ENCODE data around the gene CTIF.

Gene CTIF

DNA sequence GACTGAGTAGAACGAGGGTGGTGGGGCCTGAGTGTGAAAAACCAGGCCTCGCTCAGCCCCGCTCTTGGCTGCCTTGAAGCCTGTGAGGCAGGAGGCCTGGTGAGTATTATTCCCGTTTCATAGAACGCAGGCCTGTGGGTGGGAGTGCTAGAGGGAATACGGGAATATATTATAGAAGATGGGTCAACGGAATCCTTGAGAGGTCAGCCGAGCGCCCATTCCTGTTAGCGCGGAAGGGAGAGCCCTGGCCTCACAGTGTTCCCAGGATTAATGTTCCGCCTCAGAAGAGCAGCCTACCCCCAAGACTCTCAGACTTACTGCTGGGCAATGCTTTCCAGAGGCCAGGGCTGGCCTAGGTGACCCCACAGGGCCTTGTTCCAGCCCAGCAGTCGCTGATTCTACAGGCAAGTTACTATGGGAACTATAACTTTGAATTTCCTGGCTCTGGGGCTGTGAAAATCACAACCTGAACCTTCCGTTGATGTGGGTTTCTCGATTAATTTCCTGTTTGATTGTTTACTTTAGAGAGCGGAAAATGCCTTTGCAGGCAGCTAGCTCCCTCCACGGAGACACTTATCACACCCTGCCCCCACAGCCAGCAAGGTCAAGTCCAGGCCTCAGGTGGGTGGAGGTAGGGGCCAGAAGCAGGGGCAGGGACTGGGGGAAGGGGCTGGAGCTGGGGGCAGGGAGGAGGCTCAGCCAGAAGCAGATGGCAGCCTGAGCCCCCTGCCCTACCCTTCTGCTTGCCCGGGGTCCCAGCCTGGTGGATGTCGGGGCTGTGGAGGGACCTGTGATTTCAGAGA lies 303.6 kb downstream of the CTIF start:
- no peak for DNase-seq

DNA sequence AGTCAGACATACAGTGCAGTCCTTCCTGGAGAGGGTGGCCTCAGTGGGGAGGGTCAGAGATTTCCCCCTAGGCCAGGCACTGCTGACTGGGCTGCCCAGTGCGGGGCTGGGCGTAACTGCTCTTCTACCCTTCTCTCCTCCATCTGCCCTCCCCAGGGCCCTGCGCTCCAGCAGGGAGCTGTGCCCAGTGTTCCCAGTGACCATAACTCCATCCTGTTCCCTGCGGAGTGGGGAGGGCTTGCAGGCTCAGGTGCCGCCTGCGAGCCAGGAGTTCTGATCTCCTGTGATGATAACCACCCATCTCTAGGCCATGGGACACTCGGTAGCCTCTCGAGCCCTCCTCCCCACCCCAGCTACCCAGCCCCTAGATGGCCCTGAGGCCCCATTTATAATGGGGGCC lies 304.3 kb downstream of the CTIF start:
- DNase-seq: no peak

DNA sequence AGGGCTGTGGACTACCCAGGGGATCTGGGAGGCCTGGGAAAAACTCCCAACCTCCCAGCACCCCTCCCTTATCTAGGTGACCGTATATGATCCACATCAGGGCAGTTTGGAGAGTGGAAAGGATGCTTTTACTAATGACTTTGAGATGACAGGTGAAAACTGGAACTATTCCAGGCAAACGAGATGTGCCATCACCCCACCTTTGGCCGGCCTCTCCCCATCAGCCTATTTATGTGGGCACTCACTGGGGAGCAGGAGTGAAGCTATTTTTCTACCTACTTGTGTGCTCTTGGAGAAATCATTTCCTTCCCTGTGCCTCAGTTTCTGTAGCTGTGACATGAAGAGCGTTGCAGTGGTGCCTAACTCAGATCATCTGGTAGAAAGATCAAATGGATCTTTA lies 304.8 kb downstream of the CTIF start:
- no peak for DNase-seq

DNA sequence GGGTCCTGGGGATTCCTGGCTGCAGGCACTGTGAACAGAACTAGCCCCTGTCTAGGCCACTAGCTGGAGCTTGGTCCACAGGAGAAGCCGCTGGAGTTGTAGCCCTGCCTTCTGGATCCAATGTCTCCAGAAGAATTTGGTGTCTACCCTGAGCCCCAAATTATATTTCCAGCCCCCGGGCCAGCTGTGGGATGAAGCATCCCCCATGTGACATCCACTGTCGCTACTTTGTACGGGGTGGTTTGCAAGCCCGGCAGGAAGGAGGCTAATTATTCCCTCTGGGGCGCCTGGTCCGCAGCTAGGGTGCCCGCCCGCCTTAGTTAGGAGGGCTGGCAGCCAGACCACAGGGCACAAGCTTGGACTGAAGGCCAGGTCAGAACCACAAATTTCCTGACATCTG lies 305.4 kb downstream of the CTIF start:
- no peak for DNase-seq

DNA sequence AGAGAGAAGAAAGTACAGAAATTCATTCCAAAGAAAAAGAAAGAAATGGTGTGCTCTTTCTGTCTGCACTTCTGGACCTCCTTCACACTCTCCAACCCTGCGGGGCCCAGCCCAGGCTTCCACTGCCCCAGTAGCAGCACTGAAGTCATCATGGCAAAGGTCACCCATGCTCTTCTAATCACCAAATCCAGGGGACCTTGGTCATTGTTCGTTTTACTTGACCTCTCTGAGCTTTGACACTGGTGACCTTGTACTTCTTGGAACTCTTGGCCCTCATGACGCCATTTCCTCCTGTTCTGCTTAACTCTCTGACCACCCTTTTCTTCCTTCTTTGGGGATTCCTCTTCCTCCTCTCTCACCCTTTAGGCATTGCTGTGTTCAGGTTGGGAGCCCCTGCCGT lies 306.3 kb downstream of the CTIF start:
- no peak for DNase-seq

DNA sequence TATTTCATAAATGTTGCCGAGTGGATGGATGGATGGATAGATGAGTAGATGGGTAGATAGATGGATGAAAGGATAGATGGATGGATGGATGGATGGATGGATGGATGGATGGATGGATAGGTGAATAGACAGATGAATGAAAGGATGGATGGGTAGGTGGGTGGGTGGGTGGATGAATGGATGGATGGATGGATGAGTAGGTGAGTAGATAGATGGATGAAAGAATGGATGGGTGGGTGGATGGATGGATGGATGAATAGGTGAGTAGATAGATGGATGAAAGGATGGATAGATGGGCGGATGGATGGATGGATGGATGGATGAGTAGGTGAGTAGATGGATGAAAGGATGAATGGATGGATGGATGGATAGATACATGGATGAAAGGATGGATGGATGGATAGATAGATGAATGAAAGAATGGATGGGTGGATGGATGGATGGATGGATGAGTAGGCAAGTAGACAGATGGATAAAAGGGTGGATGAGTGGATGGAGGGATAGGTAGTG lies 307.6 kb downstream of the CTIF start:
- DNase-seq: no peak

DNA sequence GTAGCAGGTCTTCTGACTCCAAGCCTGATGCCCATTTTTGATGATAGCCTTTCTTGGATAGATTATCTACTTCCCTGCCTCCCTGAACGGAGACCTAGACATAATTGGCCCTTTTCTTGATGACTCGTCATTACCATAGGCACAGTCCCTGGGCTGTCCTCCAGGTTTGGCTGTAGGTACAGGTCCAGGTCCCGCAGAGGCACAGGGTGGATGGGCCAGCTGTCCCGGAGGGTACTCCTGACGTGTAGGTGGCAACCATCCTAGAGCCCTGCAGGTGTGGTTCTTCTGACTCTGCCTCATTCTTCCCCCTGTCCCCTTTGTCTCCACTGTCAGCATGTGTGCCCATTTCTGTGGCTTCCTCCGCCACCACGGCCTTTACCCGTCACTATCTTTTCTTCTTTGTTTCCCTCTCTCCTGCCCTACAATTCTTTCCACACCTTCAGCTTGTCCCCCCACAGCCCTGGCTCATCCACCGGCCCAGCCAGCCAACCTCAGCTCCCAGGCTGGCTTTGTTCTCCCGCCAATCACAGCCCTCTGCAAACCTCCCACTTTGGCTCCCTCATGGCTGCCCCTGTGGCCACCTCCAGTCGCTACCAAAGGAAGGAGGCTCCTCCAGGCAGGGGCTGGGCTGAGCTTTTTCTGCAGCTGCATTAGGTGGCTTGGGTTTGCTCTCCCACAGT lies 309.1 kb downstream of the CTIF start:
- no peak for DNase-seq

DNA sequence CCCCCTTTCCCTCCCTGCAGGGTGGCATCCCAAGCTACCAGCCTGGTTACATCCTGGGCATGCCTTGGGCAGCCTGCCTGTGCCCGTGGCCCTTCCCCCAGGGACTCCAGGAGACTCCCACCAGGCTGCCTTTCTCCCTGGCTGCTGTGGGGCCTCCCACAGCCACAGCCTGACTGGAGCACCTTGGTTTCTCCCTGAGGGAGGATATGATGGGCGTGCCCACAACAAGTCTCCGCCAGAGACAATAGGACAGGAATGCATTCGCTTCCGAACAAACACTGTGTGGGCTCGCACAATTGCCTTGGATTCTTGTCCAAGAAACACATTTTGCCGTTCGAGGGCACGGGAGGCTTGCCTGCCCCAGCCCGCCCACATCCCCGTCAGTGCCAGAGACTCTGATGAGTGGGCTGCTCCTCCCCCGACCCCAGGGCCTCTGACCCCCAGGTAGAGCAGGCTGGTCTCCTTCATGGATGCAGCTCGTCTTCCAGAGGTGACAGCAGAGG lies 309.9 kb downstream of the CTIF start:
- no peak for DNase-seq

DNA sequence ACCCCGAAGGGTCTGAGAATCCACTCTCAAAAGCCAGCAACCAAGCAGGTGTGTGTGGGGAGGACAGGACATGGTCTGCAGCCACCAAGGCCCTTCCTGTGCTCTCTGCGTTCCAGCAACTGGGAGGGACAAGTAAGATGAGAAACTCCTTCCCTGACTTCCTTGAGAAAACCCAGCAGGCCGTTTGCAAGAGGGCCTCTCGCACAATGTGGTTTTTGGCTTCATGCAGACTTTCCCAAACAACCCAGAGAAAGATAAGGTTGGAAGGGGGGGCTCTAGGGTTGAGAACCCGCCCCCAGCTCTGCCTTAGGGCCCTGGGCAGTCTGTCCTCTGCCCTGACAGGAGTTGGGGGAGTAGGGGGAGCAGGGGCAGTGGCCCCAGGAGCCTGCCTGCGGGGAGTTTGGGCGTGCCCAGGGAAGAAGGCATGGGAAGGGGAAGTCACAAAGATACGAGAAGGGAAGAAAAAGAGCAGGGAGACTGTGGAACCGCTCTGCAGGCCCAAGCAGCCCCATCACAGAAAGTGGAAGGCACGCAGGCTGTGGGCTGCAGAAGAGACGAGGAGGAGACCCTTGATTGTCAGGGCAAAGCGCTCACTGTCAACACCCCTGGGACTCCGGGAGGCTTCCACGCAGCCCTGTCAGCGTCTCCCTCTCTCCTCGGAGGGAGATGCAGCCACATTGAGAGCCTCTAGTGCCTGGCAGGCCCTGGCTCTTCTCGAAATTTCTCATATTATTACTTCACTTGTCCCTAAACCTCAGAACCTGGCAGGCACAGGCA lies 312.2 kb downstream of the CTIF start:
- no peak for DNase-seq

DNA sequence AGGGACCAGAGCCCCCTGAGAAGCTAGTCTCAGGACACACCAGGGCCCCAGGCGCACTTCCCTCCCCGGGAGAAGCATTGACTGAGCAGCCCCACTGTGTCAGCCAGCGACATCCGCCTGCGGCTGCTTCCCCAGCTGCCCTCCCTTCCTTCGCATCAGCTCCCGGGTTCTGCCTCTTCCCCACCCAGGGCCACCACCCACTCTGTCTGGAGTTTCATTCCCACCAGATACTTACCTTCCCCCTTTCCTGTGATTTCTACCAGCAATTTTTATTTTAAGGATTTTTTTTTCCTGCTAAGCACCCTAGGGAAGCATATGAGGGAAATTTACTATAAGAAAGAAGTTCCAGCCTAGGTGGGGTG lies 312.7 kb downstream of the CTIF start:
- DNase-seq: no peak

DNA sequence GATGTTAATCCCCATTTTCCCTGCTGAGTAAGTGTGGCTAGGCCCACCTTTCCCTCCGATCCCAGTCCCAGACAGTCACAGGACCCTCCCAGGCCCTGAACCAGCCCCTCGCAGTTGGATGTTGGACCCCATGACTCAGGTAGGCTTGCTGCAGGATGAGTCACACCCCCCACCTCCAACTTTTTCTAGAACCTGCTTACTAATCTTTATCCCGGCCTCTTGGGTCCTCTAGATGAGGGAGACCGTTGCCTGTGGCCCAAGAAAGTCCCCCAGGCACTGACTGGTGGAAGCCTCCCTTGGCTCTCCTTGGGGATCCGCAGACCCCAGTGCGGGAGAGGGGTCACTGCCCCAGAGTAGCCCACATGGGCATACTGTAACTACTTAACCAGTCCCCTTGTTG lies 313.5 kb downstream of the CTIF start:
- DNase-seq: no peak

DNA sequence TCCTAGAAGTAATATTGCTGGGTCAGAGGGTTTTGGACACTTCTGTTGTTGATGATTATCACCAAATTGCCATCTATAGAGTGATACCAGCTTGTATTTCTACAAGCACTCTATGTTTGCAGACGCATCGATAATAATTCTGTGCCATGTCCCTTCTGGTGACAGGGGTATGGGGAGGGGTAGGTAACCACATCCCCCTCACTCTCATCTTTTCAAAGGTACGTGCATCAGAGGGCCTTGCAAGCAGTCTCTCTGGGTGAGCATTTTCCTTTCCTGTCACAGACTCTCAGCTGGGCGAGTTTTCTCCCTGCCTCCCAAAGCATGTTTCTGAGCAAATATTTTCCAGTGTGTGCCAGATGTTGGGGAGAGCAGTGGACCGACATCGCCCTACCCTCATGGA lies 314.0 kb downstream of the CTIF start:
- no peak for DNase-seq

DNA sequence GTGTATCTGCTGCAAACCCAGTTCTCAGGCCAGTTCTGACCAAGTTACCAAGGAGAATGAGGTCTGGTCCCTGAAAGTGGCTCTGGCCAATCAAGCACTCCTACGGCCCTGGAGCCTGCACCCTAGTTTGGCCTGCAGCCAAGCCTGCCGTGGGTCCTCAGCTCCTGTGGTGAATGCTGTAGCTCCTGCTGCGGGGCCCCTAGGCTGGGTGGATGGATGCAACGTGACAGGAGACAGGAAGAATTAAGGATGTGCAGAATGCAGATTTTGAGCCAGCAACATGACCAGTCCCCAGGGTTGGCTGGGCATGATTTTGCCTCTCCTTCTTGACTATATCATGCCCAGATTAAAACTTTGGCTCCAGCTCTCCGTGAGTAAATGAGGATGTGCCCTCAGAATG lies 314.8 kb downstream of the CTIF start:
- DNase-seq: no peak

DNA sequence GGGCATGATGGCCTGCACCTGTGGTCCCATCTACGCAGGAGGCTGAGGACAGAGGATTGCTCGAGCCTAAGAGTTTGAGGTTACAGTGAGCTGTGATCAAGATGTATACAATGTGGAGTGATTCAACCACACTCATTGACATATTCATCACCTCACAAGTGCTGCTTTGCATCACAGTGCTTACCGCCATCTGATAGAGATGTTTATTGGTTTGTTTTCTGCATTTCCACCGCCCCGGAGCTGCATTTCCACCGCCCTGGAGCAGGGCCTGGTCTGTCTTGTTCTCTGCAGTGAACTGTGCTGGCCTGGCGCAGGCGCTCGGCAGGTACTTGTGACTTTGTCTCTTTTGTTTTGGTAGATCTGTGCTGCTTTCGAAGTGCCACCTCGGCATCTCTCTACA lies 315.9 kb downstream of the CTIF start:
- no peak for DNase-seq

DNA sequence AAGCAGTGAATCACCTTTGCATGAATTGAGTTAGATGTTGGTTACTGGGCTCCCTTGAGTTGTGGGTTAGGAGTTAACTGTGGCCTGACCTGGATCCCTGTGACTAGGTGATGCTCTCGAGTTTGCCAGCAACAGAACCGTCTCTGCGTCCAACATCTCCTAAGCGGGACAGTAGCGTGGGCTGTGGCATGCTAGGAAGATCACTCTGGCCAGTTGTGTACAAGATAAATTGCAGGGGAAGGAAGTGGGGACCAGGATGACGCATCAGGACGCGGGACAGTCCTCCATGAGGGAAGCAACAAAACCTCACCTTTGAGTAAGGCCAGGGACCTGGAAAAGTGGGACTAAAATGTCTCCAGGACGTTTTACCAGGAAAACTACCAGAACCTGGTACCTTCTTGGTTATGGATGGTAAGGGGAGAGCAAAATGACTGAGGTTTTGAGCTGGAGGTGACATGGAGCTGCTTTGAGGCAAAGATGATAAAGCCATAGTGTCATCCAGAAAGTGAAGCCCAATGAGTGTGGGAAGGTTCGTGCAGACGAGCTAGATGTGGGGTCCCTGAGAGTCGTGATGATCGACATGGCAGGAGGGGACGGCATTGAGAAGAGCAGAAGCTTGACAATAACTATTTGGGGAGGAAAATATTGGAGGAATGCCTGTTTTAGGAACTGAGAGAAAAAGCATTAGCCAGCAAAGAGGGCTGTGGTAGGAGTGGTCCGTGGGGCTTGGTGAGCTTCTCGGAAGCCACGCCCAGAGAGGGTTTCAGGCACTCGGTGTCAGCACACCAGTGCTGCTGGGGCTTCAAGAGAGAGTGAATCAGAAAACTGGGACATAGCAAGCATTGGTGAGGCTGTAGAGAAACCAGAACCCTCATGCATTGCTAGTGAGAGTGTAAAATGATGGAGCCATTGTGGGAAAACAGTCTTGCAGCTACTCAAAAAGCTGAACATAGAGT lies 316.9 kb downstream of the CTIF start:
- no peak for DNase-seq

DNA sequence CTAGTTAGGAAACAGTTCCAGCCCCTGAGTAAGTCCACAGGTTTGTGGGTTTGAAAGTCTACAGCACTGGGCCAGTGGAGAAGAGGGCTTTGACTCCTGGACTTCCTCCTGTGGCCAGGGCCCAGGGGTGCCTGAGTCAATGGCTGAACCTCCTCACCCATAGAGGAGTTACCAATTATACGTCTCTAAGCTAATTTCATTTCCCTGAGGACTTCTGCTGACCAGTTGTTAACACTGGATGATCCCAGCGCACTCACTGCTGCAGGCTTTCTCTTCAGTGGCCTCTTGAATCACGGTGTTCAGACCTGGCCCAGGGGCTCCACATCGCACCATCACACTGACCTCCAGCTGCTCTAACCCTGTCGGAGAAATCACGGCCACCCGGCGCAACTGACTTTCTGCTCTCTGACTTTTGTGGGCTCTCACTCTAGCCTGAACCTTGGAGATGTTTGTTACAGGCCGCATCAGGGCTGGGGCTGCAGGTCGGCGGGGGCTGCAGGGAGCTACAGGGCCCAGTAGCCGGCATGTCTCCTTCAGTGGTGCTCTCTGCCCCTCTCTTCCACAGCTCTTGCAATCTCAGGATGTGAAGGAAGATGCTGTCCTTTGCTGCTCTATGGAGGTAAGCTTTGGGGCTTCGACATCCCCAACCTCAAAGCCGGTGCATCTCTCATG lies 318.3 kb downstream of the CTIF start:
- no peak for DNase-seq

DNA sequence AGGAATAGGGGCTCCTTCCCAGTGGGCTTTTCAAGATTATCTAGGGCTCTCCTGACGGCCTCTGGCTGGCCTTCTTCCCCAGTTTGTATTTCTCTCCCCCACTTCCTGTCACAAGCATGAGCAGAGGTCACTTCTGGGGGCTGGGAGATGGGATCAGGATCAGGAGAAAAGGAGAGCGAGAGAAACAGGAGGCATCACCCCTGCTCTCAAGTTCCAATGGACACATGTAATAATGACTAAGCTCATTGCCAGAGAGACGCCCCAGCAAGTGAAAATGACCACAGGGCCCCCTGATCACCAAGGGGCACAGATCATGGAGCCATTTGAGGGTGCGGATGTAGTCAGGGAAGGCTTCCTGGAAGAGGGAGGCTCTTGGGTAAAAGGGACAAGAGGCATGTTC lies 319.8 kb downstream of the CTIF start:
- DNase-seq: no peak

DNA sequence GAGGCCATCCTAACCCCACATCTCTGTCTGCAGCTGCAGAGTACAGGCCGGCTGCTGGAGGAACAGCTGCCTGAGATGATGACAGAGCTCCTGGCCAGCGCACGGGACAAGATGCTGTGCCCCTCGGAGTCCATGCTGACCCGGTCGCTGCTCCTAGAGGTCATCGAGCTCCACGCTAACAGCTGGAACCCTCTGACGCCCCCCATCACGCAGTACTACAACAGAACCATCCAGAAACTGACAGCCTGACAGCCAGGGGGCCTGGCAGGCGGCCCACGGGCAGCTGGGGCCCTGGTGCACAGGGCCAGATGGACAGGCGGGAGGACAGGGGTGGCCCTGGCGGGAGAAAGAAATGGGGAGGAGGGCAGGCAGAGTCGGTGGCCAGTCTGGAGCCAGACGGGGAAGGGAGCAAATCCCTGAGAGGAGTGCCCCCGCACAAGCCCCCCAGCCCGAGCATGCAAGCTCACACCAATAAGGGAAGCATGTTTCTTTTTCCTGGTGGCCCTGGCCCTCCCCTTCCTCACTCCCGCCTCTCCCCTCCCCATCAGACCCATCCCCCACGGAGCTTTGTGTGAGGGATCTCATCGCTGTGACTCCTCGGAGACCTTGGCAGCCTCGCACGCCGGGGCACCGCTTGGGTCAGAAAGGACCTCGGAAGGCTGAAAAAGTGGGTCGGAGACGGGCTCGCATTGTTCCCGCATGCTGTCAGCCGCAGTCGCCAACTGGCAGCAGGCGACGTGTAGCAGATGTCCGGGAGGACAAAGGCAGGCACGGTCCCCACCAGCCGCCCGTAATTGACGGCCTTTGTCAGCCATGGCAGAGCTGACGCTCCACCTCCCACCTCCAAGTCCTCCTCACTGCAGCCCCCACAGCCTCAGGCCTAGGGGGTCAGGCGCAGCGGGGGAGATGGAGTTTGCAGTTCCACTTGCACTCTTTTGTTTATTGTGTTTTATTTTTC lies 320.8 kb downstream of the CTIF start:
- DNase-seq: peak; percentile 31

DNA sequence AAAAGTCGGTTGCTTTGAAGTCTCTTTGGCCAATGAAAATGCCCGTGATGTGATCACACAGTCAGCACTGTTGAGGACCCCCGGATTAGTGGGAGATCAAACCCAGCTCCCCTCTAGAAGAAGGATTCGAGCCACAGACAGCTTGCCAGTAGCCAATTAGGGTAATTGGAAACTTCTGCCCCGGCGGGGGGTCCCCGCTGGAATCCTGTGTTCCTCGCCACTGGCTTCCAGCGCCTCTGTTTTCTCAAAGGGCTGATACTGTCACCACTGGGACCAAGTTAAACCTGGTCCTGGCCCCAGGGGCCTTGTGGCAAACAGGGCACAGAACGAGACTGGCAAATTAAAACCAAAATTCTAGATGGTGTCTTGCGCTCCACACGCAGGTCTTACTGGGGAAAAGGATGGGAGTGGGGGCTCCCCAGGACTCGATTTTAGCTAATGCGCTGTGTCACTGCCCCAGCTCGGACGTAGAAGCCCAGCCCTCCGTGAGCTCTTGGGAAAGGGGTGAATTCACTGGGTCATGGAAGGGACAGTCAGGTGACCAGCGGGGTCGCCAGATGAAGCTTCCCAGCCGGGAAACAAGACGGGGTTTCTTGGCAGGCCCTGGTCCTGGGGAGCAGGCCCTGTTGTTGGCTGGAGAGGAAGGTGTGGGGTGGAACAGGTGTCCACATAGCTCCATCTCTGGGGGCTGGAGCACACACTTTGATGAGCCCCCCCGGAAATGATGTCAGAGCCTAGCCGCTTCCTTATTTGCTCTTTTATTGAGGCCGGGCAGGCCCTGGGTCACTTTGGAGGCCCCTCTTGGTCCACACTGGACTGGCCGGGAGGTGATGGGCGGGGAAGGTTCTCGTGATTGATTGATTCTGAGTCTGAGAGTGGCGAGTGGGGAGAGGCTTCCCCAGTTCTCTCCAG lies 321.7 kb downstream of the CTIF start:
- DNase-seq: peak; percentile 48

Data from NCI-H2171 treated with DMSO at 0.1 percent for 48 hours (cell line).